HEK293T (cell line): ENCODE results near the gene KDELR3.

Experiments
- ARNT ChIP-seq: fragments of 450-650 bp; IDR thresholded peaks from 2 replicates; pipeline ENCODE4 v1.6.1; 2017; ENCODE audit warnings: mild to moderate bottlenecking
- BHLHE40 ChIP-seq: fragments of 450-650 bp; IDR thresholded peaks from 2 replicates; pipeline ENCODE4 v1.6.1; 2016; ENCODE audit warnings: mild to moderate bottlenecking, moderate library complexity, borderline replicate concordance
- CTBP1 ChIP-seq: fragments of 450-650 bp; IDR thresholded peaks from 2 replicates; pipeline ENCODE4 v1.6.1; 2016; ENCODE audit warnings: borderline replicate concordance
- ELF4 ChIP-seq: fragments of 450-650 bp; IDR thresholded peaks from 2 replicates; pipeline ENCODE4 v1.6.1; 2017; ENCODE audit warnings: antibody characterized with exemption
- FOXK2 ChIP-seq: fragments of 450-650 bp; IDR thresholded peaks from 2 replicates; pipeline ENCODE4 v1.6.1; 2016; ENCODE audit warnings: mild to moderate bottlenecking
- L3MBTL2 ChIP-seq: fragments of 450-650 bp; conservative IDR thresholded peaks from 2 replicates; pipeline ENCODE4 v1.6.1; 2016; ENCODE audit warnings: mild to moderate bottlenecking
- PKNOX1 ChIP-seq: fragments of 450-650 bp; IDR thresholded peaks from 2 replicates; pipeline ENCODE4 v1.6.1; 2016
- SUZ12 ChIP-seq: fragments of 450-650 bp; IDR thresholded peaks from 2 replicates; pipeline ENCODE4 v1.6.1; 2016; ENCODE audit warnings: mild to moderate bottlenecking
- TARDBP ChIP-seq: fragments of 450-650 bp; IDR thresholded peaks from 2 replicates; pipeline ENCODE4 v1.6.1; 2016

- TF ChIP-seq ELF4 (no peak), FOXK2 (no peak), TARDBP (no peak), SUZ12 (no peak), L3MBTL2 (no peak), PKNOX1 (no peak), CTBP1 (no peak), BHLHE40 (no peak), ARNT (no peak)
These were observed 7.5 kb upstream of the KDELR3 start for GRCh38 chr22:38460426-38460840.
